HEK293 (cell line): ENCODE data around the gene RAB2B.

ENCODE experiments used
- CTCF ChIA-PET: fragments of 350-600 bp; formaldehyde crosslinking; extraction: SDS; loops from one replicate; lab custom pipeline; 2021; ENCODE audit warnings: antibody characterized with exemption; lab: Yijun Ruan, JAX
- POLR2A ChIA-PET: fragments of 300-600 bp; formaldehyde crosslinking; extraction: SDS; loops from one replicate; lab custom pipeline; 2020; ENCODE audit warnings: antibody characterized with exemption, inconsistent platforms; lab: Yijun Ruan, JAX
- H3K27ac ChIP-seq: fragments of 200-500 bp; sonication (Bioruptor generic); 2 replicates; pipeline ENCODE4 v1.5.1; 2014; ENCODE audit warnings: low read depth, low read length, control low read depth, inconsistent platforms; ENCODE audit errors: extremely low read depth
- H3K36me3 ChIP-seq, 2 experiments: fragments of 200-500 bp in 1 of 2; sonication (Bioruptor generic) in 1 of 2; 1 replicate in 1 of 2; 2 replicates in 1 of 2; pipeline ENCODE4 v1.5.1; 2014 to 2017; ENCODE audit warnings: inconsistent platforms in 2 of 2, low read length in 2 of 2; ENCODE audit not compliant: control insufficient read depth in 2 of 2, insufficient read depth in 1 of 2
- H3K4me1 ChIP-seq: fragments of 200-500 bp; sonication (Bioruptor generic); 2 replicates; pipeline ENCODE4 v1.5.1; 2014; ENCODE audit warnings: mild to moderate bottlenecking, low read length, inconsistent platforms; ENCODE audit not compliant: control insufficient read depth, insufficient read depth
- H3K4me3 ChIP-seq: 2 replicates; pipeline ENCODE4 v1.5.1; 2011; ENCODE audit warnings: low read depth, mild to moderate bottlenecking, control low read depth, low read length, moderate library complexity
- H3K9me3 ChIP-seq: fragments of 200-500 bp; sonication (Bioruptor generic); 2 replicates; pipeline ENCODE4 v1.5.1; 2014; ENCODE audit warnings: low read depth, low read length, inconsistent platforms; ENCODE audit not compliant: control insufficient read depth, insufficient read depth
- SETDB1 ChIP-seq: IDR thresholded peaks from one replicate; pipeline ENCODE4 v1.6.1; 2017; ENCODE audit warnings: mild to moderate bottlenecking, low read length, moderate library complexity, mixed read lengths; ENCODE audit not compliant: insufficient read length
- ZFP37 ChIP-seq: fragments of 450-650 bp; formaldehyde crosslinking; IDR thresholded peaks from 2 replicates; pipeline ENCODE4 v1.5.1; 2016; ENCODE audit warnings: missing biosample characterization, missing genetic modification characterization
- ZNF157 ChIP-seq: fragments of 450-650 bp; formaldehyde crosslinking; IDR thresholded peaks from 2 replicates; pipeline ENCODE4 v1.5.1; 2016; ENCODE audit warnings: missing biosample characterization, missing genetic modification characterization
- ZNF23 ChIP-seq: fragments of 450-650 bp; formaldehyde crosslinking; IDR thresholded peaks from 2 replicates; pipeline ENCODE4 v1.5.1; 2016; ENCODE audit warnings: missing biosample characterization, missing genetic modification characterization, borderline replicate concordance
- ZNF426 ChIP-seq: fragments of 450-650 bp; formaldehyde crosslinking; IDR thresholded peaks from 2 replicates; pipeline ENCODE4 v1.5.1; 2017; ENCODE audit warnings: missing biosample characterization, missing genetic modification characterization, mild to moderate bottlenecking, inconsistent platforms, moderate library complexity
- ZNF521 ChIP-seq: fragments of 450-650 bp; formaldehyde crosslinking; IDR thresholded peaks from 2 replicates; pipeline ENCODE4 v1.5.1; 2017; ENCODE audit warnings: missing biosample characterization, mild to moderate bottlenecking, missing genetic modification characterization
- ZNF529 ChIP-seq: fragments of 450-650 bp; formaldehyde crosslinking; IDR thresholded peaks from 2 replicates; pipeline ENCODE4 v1.5.1; 2017; ENCODE audit warnings: missing genetic modification characterization, missing biosample characterization; ENCODE audit not compliant: insufficient replicate concordance
- ZNF707 ChIP-seq: fragments of 450-650 bp; formaldehyde crosslinking; IDR thresholded peaks from 2 replicates; pipeline ENCODE4 v1.5.1; 2016; ENCODE audit warnings: missing biosample characterization, missing genetic modification characterization
- ZNF837 ChIP-seq: fragments of 450-650 bp; formaldehyde crosslinking; IDR thresholded peaks from 2 replicates; pipeline ENCODE4 v1.5.1; 2016; ENCODE audit warnings: missing biosample characterization, missing genetic modification characterization
- ZXDB ChIP-seq: fragments of 450-650 bp; formaldehyde crosslinking; IDR thresholded peaks from 2 replicates; pipeline ENCODE4 v1.5.1; 2016; ENCODE audit warnings: missing biosample characterization, missing genetic modification characterization
- TF ChIP-seq, protein P1 (sequence below): fragments of 450-650 bp; formaldehyde crosslinking; IDR thresholded peaks from 2 replicates; pipeline ENCODE4 v1.5.1; 2016; ENCODE audit warnings: missing biosample characterization, missing genetic modification characterization
- TF ChIP-seq, protein P2 (sequence below): fragments of 450-650 bp; formaldehyde crosslinking; IDR thresholded peaks from 2 replicates; pipeline ENCODE4 v1.5.1; 2016; ENCODE audit warnings: missing biosample characterization, missing genetic modification characterization
- TF ChIP-seq, protein P3 (sequence below): fragments of 450-650 bp; formaldehyde crosslinking; IDR thresholded peaks from 2 replicates; pipeline ENCODE4 v1.5.0; 2017; ENCODE audit warnings: missing biosample characterization, missing genetic modification characterization, borderline replicate concordance
- TF ChIP-seq, protein P4 (sequence below): fragments of 450-650 bp; IDR thresholded peaks from 2 replicates; pipeline ENCODE4 v1.5.1; 2018; ENCODE audit warnings: missing biosample characterization, missing genetic modification characterization

The RAB2B gene

DNA sequence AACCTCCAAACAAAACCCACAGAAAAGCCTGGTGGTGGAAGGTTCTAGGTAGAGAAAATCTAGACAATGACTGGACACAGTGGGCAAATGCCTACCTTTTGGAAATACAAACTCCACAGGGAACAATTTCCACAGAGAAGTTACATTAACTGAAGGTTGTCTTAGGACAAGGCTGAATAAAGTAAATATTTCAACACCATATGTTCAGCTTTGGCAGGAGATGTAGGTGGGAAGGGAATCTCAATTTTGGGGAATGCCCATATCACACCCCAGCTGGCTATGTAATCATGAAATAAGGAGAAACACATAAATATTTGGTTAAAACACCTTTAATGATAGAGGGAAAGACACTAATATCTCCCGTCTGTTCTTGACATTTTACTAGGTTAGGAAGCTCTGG is 44.0 kb upstream of the RAB2B start:
- CTCF ChIA-PET = no interaction called here
- Histone ChIP-seq H3K9me3 (no peaks in the 10 kb centered on the region), H3K4me3 (no peak overlapping the region), H3K4me1 (peaks cover 2% of the 10 kb centered on the region; the same call in 1 of the 2 replicates), H3K36me3 (peaks cover 3 to 41% of the 10 kb centered on the region in 2 experiments; a peak in 2 of 3 replicates), H3K27ac (no peak overlapping the region)
- TF ChIP-seq ZFP37 (tag by site-specific recombination) = no peak
- TF ChIP-seq, protein P1, sequence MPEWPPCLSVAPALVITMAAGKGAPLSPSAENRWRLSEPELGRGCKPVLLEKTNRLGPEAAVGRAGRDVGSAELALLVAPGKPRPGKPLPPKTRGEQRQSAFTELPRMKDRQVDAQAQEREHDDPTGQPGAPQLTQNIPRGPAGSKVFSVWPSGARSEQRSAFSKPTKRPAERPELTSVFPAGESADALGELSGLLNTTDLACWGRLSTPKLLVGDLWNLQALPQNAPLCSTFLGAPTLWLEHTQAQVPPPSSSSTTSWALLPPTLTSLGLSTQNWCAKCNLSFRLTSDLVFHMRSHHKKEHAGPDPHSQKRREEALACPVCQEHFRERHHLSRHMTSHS (tag by site-specific recombination) = no peak
- no peak for TF ChIP-seq ZNF521
- TF ChIP-seq ZNF23 (tag by site-specific recombination) = no peak
- POLR2A ChIA-PET = interaction anchor here (1.3 to 3.0 kb wide), 2 partner anchors 10 to 12 kb away, joined by 3 to 12 read pairs; partner anchors contain the start of gene METTL3

DNA sequence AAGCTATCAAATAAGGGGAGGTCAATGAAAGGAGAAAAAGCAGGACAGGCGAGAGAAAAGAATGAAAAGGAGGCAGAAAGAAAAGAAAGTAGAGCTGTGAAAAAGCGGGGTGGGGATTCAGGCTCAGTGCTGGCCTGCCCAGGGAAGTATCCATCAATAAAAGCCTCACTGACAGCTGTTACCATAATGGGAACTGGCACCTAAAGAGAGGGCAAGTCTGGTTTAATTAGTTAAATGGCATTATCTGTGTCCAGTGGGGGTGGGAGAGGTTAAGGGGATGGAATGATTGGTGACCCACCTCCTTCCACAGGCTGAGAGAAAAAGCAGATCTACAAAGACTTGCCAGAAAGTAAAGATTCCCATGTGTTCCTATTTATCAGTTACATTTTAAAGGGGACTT is 42.0 kb upstream of the RAB2B start:
- Histone ChIP-seq H3K4me3 (no peak overlapping the region), H3K36me3 (peaks cover 3 to 28% of the 10 kb centered on the region in 2 experiments; a peak in 2 of 3 replicates), H3K27ac (no peak overlapping the region), H3K4me1 (no peaks in the 10 kb centered on the region), H3K9me3 (no peaks in the 10 kb centered on the region)
- POLR2A ChIA-PET = interaction anchor here (1.4 kb wide), 1 partner anchor 8 kb away, joined by 4 read pairs; the partner anchor contains the start of gene METTL3
- TF ChIP-seq ZNF529 (tag by site-specific recombination) (no peak), SETDB1 (no peak), ZNF707 (tag by site-specific recombination) (no peak)
- TF ChIP-seq, protein P2, sequence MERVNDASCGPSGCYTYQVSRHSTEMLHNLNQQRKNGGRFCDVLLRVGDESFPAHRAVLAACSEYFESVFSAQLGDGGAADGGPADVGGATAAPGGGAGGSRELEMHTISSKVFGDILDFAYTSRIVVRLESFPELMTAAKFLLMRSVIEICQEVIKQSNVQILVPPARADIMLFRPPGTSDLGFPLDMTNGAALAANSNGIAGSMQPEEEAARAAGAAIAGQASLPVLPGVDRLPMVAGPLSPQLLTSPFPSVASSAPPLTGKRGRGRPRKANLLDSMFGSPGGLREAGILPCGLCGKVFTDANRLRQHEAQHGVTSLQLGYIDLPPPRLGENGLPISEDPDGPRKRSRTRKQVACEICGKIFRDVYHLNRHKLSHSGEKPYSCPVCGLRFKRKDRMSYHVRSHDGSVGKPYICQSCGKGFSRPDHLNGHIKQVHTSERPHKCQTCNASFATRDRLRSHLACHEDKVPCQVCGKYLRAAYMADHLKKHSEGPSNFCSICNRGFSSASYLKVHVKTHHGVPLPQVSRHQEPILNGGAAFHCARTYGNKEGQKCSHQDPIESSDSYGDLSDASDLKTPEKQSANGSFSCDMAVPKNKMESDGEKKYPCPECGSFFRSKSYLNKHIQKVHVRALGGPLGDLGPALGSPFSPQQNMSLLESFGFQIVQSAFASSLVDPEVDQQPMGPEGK (tag by site-specific recombination) = no peak
- TF ChIP-seq, protein P3, sequence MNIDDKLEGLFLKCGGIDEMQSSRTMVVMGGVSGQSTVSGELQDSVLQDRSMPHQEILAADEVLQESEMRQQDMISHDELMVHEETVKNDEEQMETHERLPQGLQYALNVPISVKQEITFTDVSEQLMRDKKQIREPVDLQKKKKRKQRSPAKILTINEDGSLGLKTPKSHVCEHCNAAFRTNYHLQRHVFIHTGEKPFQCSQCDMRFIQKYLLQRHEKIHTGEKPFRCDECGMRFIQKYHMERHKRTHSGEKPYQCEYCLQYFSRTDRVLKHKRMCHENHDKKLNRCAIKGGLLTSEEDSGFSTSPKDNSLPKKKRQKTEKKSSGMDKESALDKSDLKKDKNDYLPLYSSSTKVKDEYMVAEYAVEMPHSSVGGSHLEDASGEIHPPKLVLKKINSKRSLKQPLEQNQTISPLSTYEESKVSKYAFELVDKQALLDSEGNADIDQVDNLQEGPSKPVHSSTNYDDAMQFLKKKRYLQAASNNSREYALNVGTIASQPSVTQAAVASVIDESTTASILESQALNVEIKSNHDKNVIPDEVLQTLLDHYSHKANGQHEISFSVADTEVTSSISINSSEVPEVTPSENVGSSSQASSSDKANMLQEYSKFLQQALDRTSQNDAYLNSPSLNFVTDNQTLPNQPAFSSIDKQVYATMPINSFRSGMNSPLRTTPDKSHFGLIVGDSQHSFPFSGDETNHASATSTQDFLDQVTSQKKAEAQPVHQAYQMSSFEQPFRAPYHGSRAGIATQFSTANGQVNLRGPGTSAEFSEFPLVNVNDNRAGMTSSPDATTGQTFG (tag by site-specific recombination) = no peak
- TF ChIP-seq, protein P4, sequence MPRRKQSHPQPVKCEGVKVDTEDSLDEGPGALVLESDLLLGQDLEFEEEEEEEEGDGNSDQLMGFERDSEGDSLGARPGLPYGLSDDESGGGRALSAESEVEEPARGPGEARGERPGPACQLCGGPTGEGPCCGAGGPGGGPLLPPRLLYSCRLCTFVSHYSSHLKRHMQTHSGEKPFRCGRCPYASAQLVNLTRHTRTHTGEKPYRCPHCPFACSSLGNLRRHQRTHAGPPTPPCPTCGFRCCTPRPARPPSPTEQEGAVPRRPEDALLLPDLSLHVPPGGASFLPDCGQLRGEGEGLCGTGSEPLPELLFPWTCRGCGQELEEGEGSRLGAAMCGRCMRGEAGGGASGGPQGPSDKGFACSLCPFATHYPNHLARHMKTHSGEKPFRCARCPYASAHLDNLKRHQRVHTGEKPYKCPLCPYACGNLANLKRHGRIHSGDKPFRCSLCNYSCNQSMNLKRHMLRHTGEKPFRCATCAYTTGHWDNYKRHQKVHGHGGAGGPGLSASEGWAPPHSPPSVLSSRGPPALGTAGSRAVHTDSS (tag by site-specific recombination) = no peak
- CTCF ChIA-PET = interaction anchor here (0.6 to 0.7 kb wide), 2 partner anchors 39 to 52 kb away, joined by 3 read pairs; no protein-coding TSS in a partner anchor

DNA sequence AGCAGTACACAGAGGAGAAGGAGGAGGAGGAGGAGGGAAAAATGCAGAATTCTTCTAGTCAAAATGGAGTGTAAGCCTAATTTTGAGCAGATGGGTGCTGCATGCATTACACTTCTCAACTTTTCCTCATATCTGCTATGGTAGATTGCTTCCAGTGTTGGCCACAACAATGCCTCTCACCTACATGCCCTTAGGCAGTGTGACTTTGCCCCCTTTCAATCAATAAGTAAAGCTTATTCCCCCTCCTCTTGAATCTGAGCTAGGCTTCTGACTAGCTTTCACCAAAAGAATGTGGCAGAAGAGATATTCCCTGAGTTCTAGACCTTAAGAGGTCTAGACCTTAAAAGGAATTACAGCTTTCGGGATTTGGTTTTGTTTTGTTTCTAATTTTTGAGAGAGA is 37.6 kb upstream of the RAB2B start:
- H3K36me3 ChIP-seq = peaks cover 1 to 2% of the 10 kb centered on the region in 2 experiments; a peak in 2 of 3 replicates
- H3K4me3 ChIP-seq = no peak overlapping the region
- 0 out of 2 replicates have a peak, but pooled peaks cover 4% of the 10 kb centered on the region for H3K4me1 ChIP-seq
- no peak overlapping the region for H3K27ac ChIP-seq
- H3K9me3 ChIP-seq = no peaks in the 10 kb centered on the region
- CTCF ChIA-PET = interaction anchor here (0.7 to 2.1 kb wide), 2 partner anchors 16 to 42 kb away, joined by 3 to 14 read pairs; no protein-coding TSS in a partner anchor
- POLR2A ChIA-PET = interaction anchor here (1.5 kb wide), 1 partner anchor 12 kb away, joined by 9 read pairs; the partner anchor contains the start of gene SALL2
- no peak for TF ChIP-seq ZNF157
- TF ChIP-seq ZNF426 (tag by site-specific recombination) = no peak
- no peak for TF ChIP-seq ZNF837 (tag by site-specific recombination)
- TF ChIP-seq ZXDB = no peak
- no peak for TF ChIP-seq ZFP37 (tag by site-specific recombination)
